Measurements from ENCODE around the gene TMEM270. TPM values are rescaled to one million over a fixed set of nuclear protein-coding genes. Genes with fewer than 3 reads are reported as not detected.

The TMEM270 gene
- total RNA-seq, 6 donors from 2014 or later = not detected

- 78 to 83% methylated on average over 6 of the region's 6 CpGs for WGBS, 2 donors
- H3K36me3 ChIP-seq = no peaks in the 10 kb centered on the region
- no peak for TF ChIP-seq POLR2AphosphoS5 (IDR thresholded peaks at IDR 0.05)
- TF ChIP-seq, protein P1, sequence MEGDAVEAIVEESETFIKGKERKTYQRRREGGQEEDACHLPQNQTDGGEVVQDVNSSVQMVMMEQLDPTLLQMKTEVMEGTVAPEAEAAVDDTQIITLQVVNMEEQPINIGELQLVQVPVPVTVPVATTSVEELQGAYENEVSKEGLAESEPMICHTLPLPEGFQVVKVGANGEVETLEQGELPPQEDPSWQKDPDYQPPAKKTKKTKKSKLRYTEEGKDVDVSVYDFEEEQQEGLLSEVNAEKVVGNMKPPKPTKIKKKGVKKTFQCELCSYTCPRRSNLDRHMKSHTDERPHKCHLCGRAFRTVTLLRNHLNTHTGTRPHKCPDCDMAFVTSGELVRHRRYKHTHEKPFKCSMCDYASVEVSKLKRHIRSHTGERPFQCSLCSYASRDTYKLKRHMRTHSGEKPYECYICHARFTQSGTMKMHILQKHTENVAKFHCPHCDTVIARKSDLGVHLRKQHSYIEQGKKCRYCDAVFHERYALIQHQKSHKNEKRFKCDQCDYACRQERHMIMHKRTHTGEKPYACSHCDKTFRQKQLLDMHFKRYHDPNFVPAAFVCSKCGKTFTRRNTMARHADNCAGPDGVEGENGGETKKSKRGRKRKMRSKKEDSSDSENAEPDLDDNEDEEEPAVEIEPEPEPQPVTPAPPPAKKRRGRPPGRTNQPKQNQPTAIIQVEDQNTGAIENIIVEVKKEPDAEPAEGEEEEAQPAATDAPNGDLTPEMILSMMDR (IDR thresholded peaks at IDR 0.05) = no peak
- no peak for TF ChIP-seq POLR2A (IDR thresholded peaks at IDR 0.05)
- no peak for TF ChIP-seq EP300 (IDR thresholded peaks at IDR 0.05)
- H3K4me1 ChIP-seq = peaks cover 12 to 28% (median 23%) of the 10 kb centered on the region in 4 donors
- ATAC-seq (ENCODE audit: low FRiP score in 2 of 2) (no peak), DNase-seq (no peak)
- H3K27ac ChIP-seq = no peak overlapping the region
- no peaks in the 10 kb centered on the region for H3K27me3 ChIP-seq
- H3K4me3 ChIP-seq = no peak overlapping the region
- no peaks in the 10 kb centered on the region for H3K9me3 ChIP-seq
Measured at GRCh38 chr7:73888959-73889358, 28.0 kb downstream of the TMEM270 start.

- H3K9me3 ChIP-seq = no peaks in the 10 kb centered on the region
- H3K4me1 ChIP-seq = peaks cover 12 to 34% (median 23%) of the 10 kb centered on the region in 4 donors
- no peak overlapping the region for H3K4me3 ChIP-seq
- no peaks in the 10 kb centered on the region for H3K36me3 ChIP-seq
- ATAC-seq (ENCODE audit: low FRiP score in 2 of 2) (no peak), DNase-seq (no peak)
- H3K27me3 ChIP-seq = no peaks in the 10 kb centered on the region
- H3K27ac ChIP-seq = peak overlapping the region in 1 of 4 donors; percentile 10
- 92% methylated on average over 16 of the region's 16 CpGs for WGBS, 2 donors
- TF ChIP-seq POLR2A (IDR thresholded peaks at IDR 0.05) = no peak
- no peak for TF ChIP-seq POLR2AphosphoS5 (IDR thresholded peaks at IDR 0.05)
- TF ChIP-seq, protein P1 (IDR thresholded peaks at IDR 0.05) = no peak
- TF ChIP-seq EP300 (IDR thresholded peaks at IDR 0.05) = no peak
Measured at GRCh38 chr7:73890555-73891147, 29.7 kb downstream of the TMEM270 start.

GRCh38 chr7:73891178-73891885 lies 30.4 kb downstream of the TMEM270 start:
- TF ChIP-seq, protein P1 (IDR thresholded peaks at IDR 0.05) = no peak
- no peak for TF ChIP-seq EP300 (IDR thresholded peaks at IDR 0.05)
- Histone ChIP-seq H3K27me3 (no peaks in the 10 kb centered on the region), H3K27ac (peak overlapping the region in 3 of 4 donors; percentile 10 to 57 (median 49)), H3K4me1 (peaks cover 8 to 30% (median 18%) of the 10 kb centered on the region in 4 donors), H3K36me3 (no peaks in the 10 kb centered on the region), H3K9me3 (no peaks in the 10 kb centered on the region), H3K4me3 (no peak overlapping the region)
- no peak for ATAC-seq (ENCODE audit: low FRiP score in 2 of 2)
- no peak for DNase-seq
- WGBS, 2 donors = 79 to 81% methylated on average over 15 to 16 of the region's 16 CpGs

GRCh38 chr7:73892003-73892999 lies 31.3 kb downstream of the TMEM270 start:
- H3K36me3 ChIP-seq = no peaks in the 10 kb centered on the region
- peak overlapping the region in 3 of 4 donors; percentile 49 to 58 (median 57) for H3K27ac ChIP-seq
- peaks cover 0 to 21% (median 9%) of the 10 kb centered on the region in 4 donors for H3K4me1 ChIP-seq
- TF ChIP-seq POLR2AphosphoS5 (IDR thresholded peaks at IDR 0.05) (no peak), EP300 (IDR thresholded peaks at IDR 0.05) (no peak), POLR2A (IDR thresholded peaks at IDR 0.05) (no peak)
- TF ChIP-seq, protein P1 (IDR thresholded peaks at IDR 0.05) = no peak
- WGBS, 2 donors = 48 to 50% methylated on average over 11 of the region's 11 CpGs
- H3K4me3 ChIP-seq = no peak overlapping the region
- DNase-seq (no peak), ATAC-seq (ENCODE audit: low FRiP score in 2 of 2) (no peak)
- H3K9me3 ChIP-seq = no peaks in the 10 kb centered on the region
- no peaks in the 10 kb centered on the region for H3K27me3 ChIP-seq
